GM19240 (cell line): ENCODE results near the gene SMARCE1.

Experiments
- DNase-seq: peaks from one replicate; pipeline ENCODE4 v3.0.0; 2011; ENCODE audit warnings: low spot score; ENCODE audit not compliant: insufficient read length

SMARCE1 gene

GRCh38 chr17:40612599-40613244 lies 34.9 kb downstream of the SMARCE1 start:
- no peak for DNase-seq

GRCh38 chr17:40611840-40612474 lies 35.7 kb downstream of the SMARCE1 start:
- no peak for DNase-seq

- no peak for DNase-seq
These were observed 37.3 kb downstream of the SMARCE1 start for GRCh38 chr17:40610359-40610758.

DNA sequence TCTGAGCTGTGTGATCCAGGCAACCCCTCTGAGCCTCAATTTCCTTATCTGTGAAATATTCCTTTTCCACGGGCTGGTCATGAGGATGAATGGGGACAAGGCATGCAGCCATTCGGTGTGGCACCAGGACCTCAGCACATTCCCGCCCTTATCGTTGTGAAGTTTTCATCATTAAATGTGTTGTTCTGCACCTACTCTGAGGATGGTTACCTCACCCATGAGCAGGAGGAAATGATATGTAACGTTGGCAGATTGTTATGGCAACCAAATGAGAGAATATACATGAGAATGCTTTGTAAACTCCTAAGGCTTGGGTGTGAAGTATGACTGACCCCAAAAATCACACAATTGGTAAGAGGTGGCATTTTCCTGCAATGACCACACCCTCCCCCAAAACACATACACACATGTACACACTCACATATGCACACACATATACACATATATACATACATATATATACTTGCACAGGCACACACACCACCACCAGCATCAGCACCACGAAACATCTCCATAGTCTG lies 39.5 kb downstream of the SMARCE1 start:
- DNase-seq: no peak

DNA sequence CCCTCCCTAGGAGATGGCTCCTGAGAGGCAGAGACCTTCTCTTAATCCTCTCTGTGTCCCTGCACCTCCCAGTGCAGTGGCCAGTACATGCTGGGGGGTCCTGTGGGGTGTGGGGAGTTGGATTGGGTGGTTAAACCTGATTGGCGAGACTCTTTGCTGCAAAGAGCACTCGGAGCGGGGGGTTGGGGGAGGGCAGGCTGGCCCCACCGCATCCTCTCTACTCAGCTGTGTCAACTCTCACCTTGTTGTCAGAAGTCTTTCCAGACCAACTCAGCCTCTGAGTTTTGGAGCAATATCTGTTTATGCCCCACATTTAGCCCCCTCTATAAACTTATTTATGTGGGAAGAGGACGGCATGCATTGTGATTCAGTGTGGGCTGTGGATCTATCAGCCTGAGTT lies 40.0 kb downstream of the SMARCE1 start:
- no peak for DNase-seq

- no peak for DNase-seq
These were observed 40.9 kb downstream of the SMARCE1 start for GRCh38 chr17:40606548-40607353.

DNA sequence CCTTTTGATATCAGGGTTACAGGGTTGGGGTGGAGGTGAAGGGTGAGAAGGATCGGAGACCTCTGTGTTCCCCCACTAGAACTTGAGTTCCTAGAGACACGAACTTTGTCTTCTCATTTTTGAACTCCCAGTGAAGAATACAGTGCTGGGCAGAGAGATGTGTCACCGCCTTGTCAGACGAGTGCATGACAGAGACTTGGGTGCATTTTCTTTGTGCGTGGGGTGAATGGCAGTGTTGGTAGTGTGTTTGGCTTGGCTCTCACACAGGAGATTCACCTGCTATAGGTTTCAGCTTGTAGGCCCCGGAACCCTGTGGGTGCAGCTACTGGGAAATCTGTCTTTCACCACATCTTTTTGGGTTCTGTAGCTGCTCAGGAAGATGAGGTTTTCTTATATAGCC lies 42.3 kb downstream of the SMARCE1 start:
- no peak for DNase-seq

DNA sequence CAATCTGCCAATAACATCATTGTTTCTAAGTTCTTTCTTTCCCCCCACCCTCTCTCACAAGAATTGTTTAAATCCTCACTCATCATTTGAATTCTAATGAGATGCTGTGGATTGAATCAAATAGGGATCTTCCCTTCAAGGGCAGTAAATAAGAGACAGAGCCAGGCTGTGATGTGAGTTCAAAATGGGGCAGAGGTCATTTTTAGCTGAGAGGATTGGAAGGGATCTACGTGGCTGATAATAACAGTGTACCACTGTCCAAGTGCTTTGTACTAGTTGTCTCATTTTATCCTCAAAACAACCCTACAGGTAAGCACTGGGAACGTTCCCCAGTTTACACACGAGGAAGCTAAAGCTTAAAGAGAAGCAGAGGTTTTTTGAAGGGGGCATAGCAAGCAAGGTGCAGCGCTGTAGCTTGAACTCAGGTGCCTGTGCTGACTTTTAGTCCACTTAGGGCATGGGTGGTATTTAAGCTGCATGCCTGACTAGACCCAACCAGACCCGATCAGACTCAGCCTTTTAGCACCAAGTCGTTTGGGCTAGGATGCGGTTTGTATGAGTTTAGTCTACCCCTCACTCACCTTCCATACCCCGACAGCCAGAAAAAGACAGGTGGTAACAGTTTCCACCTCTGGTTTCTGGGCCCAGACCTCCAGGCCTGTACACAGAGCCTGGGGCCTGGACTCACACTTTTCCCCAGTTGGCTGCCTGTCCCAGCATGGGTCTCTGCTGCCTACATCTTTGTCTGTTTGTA lies 43.1 kb downstream of the SMARCE1 start:
- no peak for DNase-seq

- peak; percentile 45 for DNase-seq
These were observed 44.9 kb downstream of the SMARCE1 start for GRCh38 chr17:40602445-40603443.

GRCh38 chr17:40600486-40601046 lies 47.1 kb downstream of the SMARCE1 start:
- no peak for DNase-seq

DNA sequence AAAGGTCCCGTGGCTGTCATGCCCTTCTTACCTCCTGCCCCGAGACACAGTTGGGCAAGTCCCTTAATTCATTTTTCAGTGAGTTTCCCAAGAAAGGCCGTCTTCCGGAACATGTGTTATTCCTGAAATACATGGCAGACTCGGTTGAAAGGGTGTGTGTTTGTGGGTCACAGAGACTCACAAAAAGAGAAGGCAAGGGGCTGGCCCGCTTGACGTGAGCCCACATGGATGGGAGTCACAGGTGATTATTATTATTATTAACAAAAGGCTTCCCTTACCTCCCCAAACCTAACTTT lies 48.2 kb downstream of the SMARCE1 start:
- no peak for DNase-seq

- DNase-seq: peak; percentile 43
These were observed 48.8 kb downstream of the SMARCE1 start for GRCh38 chr17:40598619-40599467.

- DNase-seq: no peak
These were observed 49.4 kb downstream of the SMARCE1 start for GRCh38 chr17:40598301-40598618.

DNA sequence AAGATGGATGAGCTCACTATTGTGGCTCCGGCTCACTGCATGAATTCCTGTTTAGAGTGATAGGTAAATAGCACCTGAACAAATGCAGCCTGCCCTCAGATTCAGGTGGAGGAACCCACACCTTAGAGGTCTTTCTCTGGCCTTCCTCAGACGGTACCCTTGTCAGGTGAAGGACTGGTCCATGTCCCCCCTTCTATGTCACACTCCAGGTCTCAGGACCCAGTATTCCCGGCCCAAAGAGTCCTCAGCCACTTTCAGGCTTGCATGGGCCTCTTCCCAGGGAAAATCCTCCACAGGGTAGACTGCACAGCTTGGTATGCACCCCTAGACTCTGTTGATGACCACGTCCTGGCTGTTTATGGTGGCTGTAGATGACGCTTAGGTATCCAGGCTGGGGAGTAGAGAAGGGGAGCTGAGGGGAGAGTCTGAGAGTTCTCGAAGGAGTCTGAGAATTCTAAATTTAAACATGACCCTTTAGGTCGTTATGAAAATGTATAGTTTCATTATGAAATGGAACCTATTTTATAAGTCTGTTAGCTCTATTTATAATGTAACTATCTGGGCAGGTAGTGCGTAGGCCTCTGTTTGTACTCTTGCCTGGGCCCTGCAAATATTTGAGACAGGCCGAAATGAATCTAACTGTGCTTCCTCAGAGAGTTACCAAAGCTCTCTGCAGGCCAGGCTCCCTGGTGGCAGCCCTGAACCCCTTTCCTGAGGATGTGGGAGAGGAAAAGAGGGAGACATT lies 49.9 kb downstream of the SMARCE1 start:
- DNase-seq: no peak

DNA sequence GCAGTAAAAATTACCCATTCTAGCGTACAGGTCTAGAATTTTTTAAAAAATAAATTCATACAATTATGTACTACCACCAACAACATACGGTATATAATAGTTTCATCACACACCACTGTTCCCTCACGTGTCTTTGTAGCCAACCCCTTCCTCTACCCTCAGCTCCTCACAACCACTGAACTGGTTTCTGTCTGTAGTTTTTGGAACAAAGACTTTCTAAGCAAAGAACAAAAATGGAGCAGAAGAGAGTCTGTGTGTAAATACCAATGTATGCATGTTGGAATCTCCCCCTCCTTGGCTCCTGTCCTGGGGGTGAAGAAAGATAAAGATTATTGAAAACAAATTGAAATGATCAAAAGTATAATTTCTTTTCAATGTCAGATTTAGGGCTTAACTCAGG lies 50.5 kb downstream of the SMARCE1 start:
- no peak for DNase-seq

- no peak for DNase-seq
These were observed 51.2 kb downstream of the SMARCE1 start for GRCh38 chr17:40596261-40596919.

DNA sequence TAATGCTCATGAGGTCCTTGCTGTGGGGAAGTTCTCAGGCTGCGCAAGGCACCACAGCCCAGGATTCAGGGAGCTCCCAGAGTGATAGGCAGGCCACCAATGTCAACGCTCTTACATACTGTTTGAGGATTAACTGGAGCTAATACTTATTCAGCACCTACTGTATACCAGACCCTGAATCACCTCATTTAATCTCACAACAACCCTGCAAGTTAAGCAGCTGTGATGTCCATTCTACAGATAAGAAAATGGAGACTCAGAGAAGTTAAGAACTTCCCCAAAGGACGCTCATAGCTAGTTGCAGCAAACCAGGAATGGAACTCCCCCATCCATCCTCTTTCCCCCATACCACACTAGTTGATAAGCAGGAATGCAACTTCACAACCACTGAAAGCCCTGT lies 56.9 kb downstream of the SMARCE1 start:
- DNase-seq: no peak

DNA sequence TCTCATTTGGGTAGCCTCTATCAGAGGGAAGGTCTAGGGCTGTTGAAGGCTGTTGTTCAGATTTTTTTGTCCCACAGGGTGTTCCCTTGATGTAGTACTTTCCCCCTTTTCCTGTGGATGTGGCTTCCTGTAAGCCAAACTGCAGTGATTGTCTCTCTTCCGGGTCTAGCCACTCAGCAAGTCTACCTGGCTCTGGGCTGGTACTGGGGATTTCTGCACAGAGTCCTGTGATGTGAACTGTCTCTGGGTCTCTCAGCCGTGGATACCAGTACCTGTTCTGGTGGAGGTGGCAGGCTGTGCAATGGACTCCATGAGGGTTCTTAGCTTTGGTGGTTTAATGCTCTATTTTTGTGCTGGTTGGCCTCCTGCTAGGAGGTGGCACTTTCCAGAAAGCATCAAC lies 59.1 kb downstream of the SMARCE1 start:
- DNase-seq: no peak
